Measurements from ENCODE around the gene CRB1.

GRCh38 chr1:197448121-197448779, 180.2 kb downstream of the CRB1 start:
- TF ChIP-seq CTCF (IDR thresholded peaks at IDR 0.05; ENCODE audit: insufficient read depth, low read length, poor library complexity, severe bottlenecking), result no peak
- no peak for TF ChIP-seq EZH2phosphoT487 (conservative IDR thresholded peaks at IDR 0.05; ENCODE audit: low read length)

Measured in SU-DHL-6 (cell line).